Measurements from ENCODE around the gene PAK4. TPM values are rescaled to one million over a fixed set of nuclear protein-coding genes. Genes with fewer than 3 reads are reported as not detected.

Gene PAK4
- total RNA-seq, 3 donors from 2014 or later (not counting 1 experiment from before 2014, with no cell fraction given): 6.7 to 13.4 (median 11.8) TPM

DNA sequence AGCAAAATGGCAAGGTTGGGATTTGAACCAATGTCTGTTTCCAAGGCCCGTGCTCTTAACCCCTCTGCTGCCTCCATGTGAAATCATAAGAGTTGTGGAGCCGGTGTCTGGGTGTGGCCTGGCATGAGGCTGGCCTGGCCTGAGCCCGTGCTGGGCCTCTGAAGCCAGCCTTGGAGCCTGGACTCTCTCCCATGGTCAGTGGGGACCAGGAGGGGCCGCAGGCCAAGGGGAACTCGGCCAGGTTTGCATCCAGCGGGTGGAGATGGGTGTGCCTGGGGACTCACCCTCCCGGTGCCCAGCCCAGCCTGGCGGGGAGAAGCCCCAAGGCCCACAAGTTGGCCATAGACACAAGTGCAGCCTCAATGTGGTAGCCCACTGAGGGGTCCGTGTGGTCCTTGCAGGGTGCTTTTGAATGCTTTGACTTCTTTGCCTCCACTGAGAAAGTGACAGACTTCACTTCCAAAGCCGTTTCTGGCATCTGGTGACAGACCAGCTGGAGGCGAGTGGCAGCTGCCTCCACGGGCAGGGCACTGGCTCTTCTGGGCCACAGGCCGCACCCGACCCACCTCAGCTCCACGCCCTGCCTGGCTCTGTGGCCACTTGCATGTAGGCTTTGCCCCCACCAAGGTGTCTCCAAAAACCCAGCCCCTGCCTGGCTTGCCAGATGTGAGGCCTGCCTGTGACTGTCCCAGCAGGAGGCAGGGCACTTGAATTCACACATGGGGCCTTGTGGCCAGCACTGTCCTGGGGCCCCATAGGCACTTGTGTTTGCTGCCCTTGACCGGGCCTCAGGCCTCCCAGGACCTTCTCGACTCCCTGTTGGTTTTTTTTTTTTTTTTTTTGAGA, 45.0 kb downstream of the PAK4 start:
- no peaks in the 10 kb centered on the region for H3K9me3 ChIP-seq (ENCODE audit: control insufficient read depth, insufficient read depth, low read length)

GRCh38 chr19:39171479-39172465, 46.2 kb downstream of the PAK4 start:
- H3K36me3 ChIP-seq (ENCODE audit: control insufficient read depth, insufficient read depth, low read length): peaks cover 12% of the 10 kb centered on the region
- no peak overlapping the region for H3K27ac ChIP-seq (ENCODE audit: low read length)
- H3K9me3 Mint-ChIP-seq: no peaks in the 10 kb centered on the region
- no peak overlapping the region for H3K4me3 ChIP-seq (ENCODE audit: low read length)
- H3K27me3 ChIP-seq (ENCODE audit: control insufficient read depth, insufficient read depth, low read length): no peaks in the 10 kb centered on the region
- peaks cover 0 to 6% of the 10 kb centered on the region in 2 donors for H3K4me1 Mint-ChIP-seq
- H3K4me1 ChIP-seq (ENCODE audit: control insufficient read depth, insufficient read depth, low read length): no peaks in the 10 kb centered on the region
- no peak overlapping the region for H3K4me3 Mint-ChIP-seq
- no peaks in the 10 kb centered on the region for H3K36me3 Mint-ChIP-seq
- no peaks in the 10 kb centered on the region for H3K27me3 Mint-ChIP-seq (ENCODE audit: low read depth in 2 of 2)
- ATAC-seq: no peak
- no peaks in the 10 kb centered on the region for H3K9me3 ChIP-seq (ENCODE audit: control insufficient read depth, insufficient read depth, low read length)
- H3K27ac Mint-ChIP-seq: no peak overlapping the region
- no peak for DNase-seq
- intact Hi-C loops (cut with micrococcal nuclease): no loop called here
- no peak for TF ChIP-seq CTCF (IDR thresholded peaks at IDR 0.05)
- 86% methylated on average over 27 of the region's 27 CpGs for WGBS (ENCODE audit: insufficient coverage)

More for the DNA sequence above, 45.0 kb downstream of the PAK4 start:
- DNase-seq (no peak), ATAC-seq (no peak)
- peak overlapping the region in 1 of 2 donors; percentile 65 for H3K27ac Mint-ChIP-seq
- peaks cover 7% of the 10 kb centered on the region for H3K36me3 ChIP-seq (ENCODE audit: control insufficient read depth, insufficient read depth, low read length)
- H3K27me3 Mint-ChIP-seq (ENCODE audit: low read depth in 2 of 2): no peaks in the 10 kb centered on the region
- peaks cover 0 to 6% of the 10 kb centered on the region in 2 donors for H3K4me1 Mint-ChIP-seq
- no peak for TF ChIP-seq CTCF (IDR thresholded peaks at IDR 0.05)
- no peak overlapping the region for H3K4me3 ChIP-seq (ENCODE audit: low read length)
- no peaks in the 10 kb centered on the region for H3K27me3 ChIP-seq (ENCODE audit: control insufficient read depth, insufficient read depth, low read length)
- H3K4me3 Mint-ChIP-seq: no peak overlapping the region
- H3K9me3 Mint-ChIP-seq: no peaks in the 10 kb centered on the region
- H3K4me1 ChIP-seq (ENCODE audit: control insufficient read depth, insufficient read depth, low read length): no peaks in the 10 kb centered on the region
- 94% methylated on average over 17 of the region's 17 CpGs for WGBS (ENCODE audit: insufficient coverage)
- no peaks in the 10 kb centered on the region for H3K36me3 Mint-ChIP-seq
- intact Hi-C loops (cut with micrococcal nuclease): no loop called here
- H3K27ac ChIP-seq (ENCODE audit: low read length): no peak overlapping the region

- Mint-ChIP-seq H3K27me3 (ENCODE audit: low read depth in 2 of 2) (no peaks in the 10 kb centered on the region), H3K4me3 (no peak overlapping the region), H3K36me3 (no peaks in the 10 kb centered on the region), H3K27ac (no peak overlapping the region), H3K9me3 (no peaks in the 10 kb centered on the region), H3K4me1 (peaks cover 0 to 6% of the 10 kb centered on the region in 2 donors)
- TF ChIP-seq CTCF (IDR thresholded peaks at IDR 0.05): no peak
- intact Hi-C loops (cut with micrococcal nuclease): no loop called here
- 97% methylated on average over 45 of the region's 45 CpGs for WGBS (ENCODE audit: insufficient coverage)
- H3K4me3 ChIP-seq (ENCODE audit: low read length): no peak overlapping the region
- H3K27ac ChIP-seq (ENCODE audit: low read length): no peak overlapping the region
- ATAC-seq (no peak), DNase-seq (no peak)
- H3K9me3 ChIP-seq (ENCODE audit: control insufficient read depth, insufficient read depth, low read length): no peaks in the 10 kb centered on the region
- no peaks in the 10 kb centered on the region for H3K27me3 ChIP-seq (ENCODE audit: control insufficient read depth, insufficient read depth, low read length)
- no peaks in the 10 kb centered on the region for H3K4me1 ChIP-seq (ENCODE audit: control insufficient read depth, insufficient read depth, low read length)
- H3K36me3 ChIP-seq (ENCODE audit: control insufficient read depth, insufficient read depth, low read length): peaks cover 20% of the 10 kb centered on the region
Measured at GRCh38 chr19:39172700-39173501, 47.3 kb downstream of the PAK4 start.
